ENCODE data around the gene SFSWAP.

The SFSWAP gene

DNA sequence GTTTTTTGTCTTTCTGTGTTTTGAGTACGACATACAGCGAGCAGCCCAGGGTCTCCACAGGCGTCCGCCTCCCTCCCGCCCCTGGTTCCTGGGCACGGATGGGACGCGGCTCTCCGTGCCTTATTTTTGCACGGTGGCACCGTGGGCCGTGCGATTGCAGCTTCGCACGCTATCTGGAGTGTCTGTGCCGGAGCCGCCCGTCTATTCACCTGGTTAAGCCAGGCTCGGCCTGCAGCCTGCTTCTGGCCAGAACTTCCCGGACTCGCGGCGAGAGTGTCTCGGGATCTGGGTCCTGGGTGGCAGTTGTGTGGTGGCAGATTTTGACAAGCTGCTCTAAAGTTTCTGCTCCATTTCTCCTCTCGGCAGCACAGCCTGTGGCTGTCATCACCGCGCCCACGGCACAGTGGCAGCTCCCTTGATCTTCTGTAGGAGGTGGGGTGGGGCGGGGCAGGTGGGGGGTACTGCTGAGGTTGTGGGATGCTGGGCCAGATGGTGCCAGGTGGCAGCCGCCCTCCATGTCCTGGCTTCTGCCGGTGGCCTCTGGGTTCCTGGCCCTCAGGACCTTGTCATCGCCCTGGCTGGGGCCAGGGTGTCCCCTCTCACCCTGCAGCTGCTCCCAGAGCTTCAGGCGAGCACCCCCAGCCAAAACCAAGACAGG is 120.2 kb downstream of the SFSWAP start:
- TF ChIP-seq CTCF (IDR thresholded peaks at IDR 0.05): no peak

DNA sequence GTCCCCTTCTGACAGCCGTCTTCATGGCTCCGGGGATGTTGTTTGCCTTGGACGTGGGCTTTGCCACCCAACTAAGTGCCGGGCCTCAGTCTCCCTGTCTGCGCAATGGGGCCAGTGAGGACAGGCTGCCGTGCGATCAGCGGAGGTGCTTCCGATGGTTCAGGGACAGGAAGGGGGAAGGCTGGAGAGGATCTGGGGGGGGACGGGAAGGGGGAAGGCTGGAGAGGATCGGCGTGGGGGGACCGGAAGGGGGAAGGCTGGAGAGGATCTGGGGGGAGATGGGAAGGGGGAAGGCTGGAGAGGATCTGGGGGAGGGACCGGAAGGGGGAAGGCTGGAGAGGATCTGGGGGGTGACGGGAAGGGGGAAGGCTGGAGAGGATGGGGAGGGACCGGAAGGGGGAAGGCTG is 120.7 kb downstream of the SFSWAP start:
- TF ChIP-seq CTCF (IDR thresholded peaks at IDR 0.05): no peak
- Histone ChIP-seq H3K27me3 (ENCODE audit: control insufficient read depth, insufficient read depth, low read length) (peaks cover 20% of the 10 kb centered on the region), H3K4me1 (peaks cover 4% of the 10 kb centered on the region), H2AFZ (no peak overlapping the region), H3K4me2 (ENCODE audit: low read length) (no peak overlapping the region), H3K9me3 (ENCODE audit: control insufficient read depth, low read length) (no peaks in the 10 kb centered on the region), H3K4me3 (ENCODE audit: low read depth, low read length) (no peak overlapping the region), H3K9ac (no peak overlapping the region), H3K27ac (no peak overlapping the region), H3K79me2 (no peaks in the 10 kb centered on the region), H3K36me3 (ENCODE audit: control insufficient read depth, insufficient read depth, low read length) (no peaks in the 10 kb centered on the region)

More for the DNA sequence above, 120.2 kb downstream of the SFSWAP start:
- Histone ChIP-seq H3K27me3 (ENCODE audit: control insufficient read depth, insufficient read depth, low read length) (peaks cover 20% of the 10 kb centered on the region), H3K36me3 (ENCODE audit: control insufficient read depth, insufficient read depth, low read length) (no peaks in the 10 kb centered on the region), H3K4me2 (ENCODE audit: low read length) (peak overlapping the region; percentile 74), H3K9ac (no peak overlapping the region), H2AFZ (peak overlapping the region; percentile 56), H3K9me3 (ENCODE audit: control insufficient read depth, low read length) (no peaks in the 10 kb centered on the region), H3K79me2 (no peaks in the 10 kb centered on the region), H3K27ac (no peak overlapping the region), H3K4me1 (peaks cover 4% of the 10 kb centered on the region), H3K4me3 (ENCODE audit: low read depth, low read length) (peak overlapping the region; percentile 31)

GRCh38 chr12:131832321-131833231 is 121.7 kb downstream of the SFSWAP start:
- Histone ChIP-seq H3K27ac (no peak overlapping the region), H3K27me3 (ENCODE audit: control insufficient read depth, insufficient read depth, low read length) (peaks cover 20% of the 10 kb centered on the region), H3K4me1 (peaks cover 4% of the 10 kb centered on the region), H3K4me2 (ENCODE audit: low read length) (no peak overlapping the region), H3K4me3 (ENCODE audit: low read depth, low read length) (no peak overlapping the region), H3K9me3 (ENCODE audit: control insufficient read depth, low read length) (no peaks in the 10 kb centered on the region), H2AFZ (no peak overlapping the region), H3K9ac (no peak overlapping the region), H3K36me3 (ENCODE audit: control insufficient read depth, insufficient read depth, low read length) (no peaks in the 10 kb centered on the region), H3K79me2 (no peaks in the 10 kb centered on the region)
- no peak for TF ChIP-seq CTCF (IDR thresholded peaks at IDR 0.05)

GRCh38 chr12:131833288-131833895 is 122.5 kb downstream of the SFSWAP start:
- no peak for TF ChIP-seq CTCF (IDR thresholded peaks at IDR 0.05)
- Histone ChIP-seq H3K27me3 (ENCODE audit: control insufficient read depth, insufficient read depth, low read length) (peaks cover 20% of the 10 kb centered on the region), H3K27ac (no peak overlapping the region), H3K79me2 (no peaks in the 10 kb centered on the region), H3K36me3 (ENCODE audit: control insufficient read depth, insufficient read depth, low read length) (no peaks in the 10 kb centered on the region), H3K4me2 (ENCODE audit: low read length) (no peak overlapping the region), H2AFZ (no peak overlapping the region), H3K9ac (no peak overlapping the region), H3K4me3 (ENCODE audit: low read depth, low read length) (no peak overlapping the region), H3K9me3 (ENCODE audit: control insufficient read depth, low read length) (no peaks in the 10 kb centered on the region), H3K4me1 (peaks cover 4% of the 10 kb centered on the region)
